Measurements from ENCODE around the gene RFPL2. TPM values are rescaled to one million over a fixed set of nuclear protein-coding genes. Genes with fewer than 3 reads are reported as not detected.

RFPL2 gene
- total and polyA plus RNA-seq, 10 donors = 0.11 to 0.79 (median 0.42) TPM; not detected in 3

GRCh38 chr22:32236970-32237369 is 32.1 kb upstream of the RFPL2 start:
- no peaks in the 10 kb centered on the region for H3K36me3 ChIP-seq
- no peak for DNase-seq
- H3K4me3 ChIP-seq = no peak overlapping the region
- H3K4me1 ChIP-seq = no peaks in the 10 kb centered on the region
- peaks cover 0 to 18% (median 0%) of the 10 kb centered on the region in 7 donors for H3K27me3 ChIP-seq (replicated peaks in 1 of 7)
- no peak overlapping the region for H3K27ac ChIP-seq
- TF ChIP-seq CTCF (IDR thresholded peaks at IDR 0.05 in 8 of 11, conservative IDR thresholded peaks at IDR 0.05 in 3 of 11) (no peak), POLR2AphosphoS5 (IDR thresholded peaks at IDR 0.05) (no peak), POLR2A (IDR thresholded peaks at IDR 0.05) (no peak)
- WGBS, 5 donors = 79 to 87% (median 83%) methylated on average over 8 of the region's 8 CpGs
- no peaks in the 10 kb centered on the region for H3K9me3 ChIP-seq
- intact Hi-C loops (cut with DNase I; ENCODE audit: low total_unique reads) = no loop called here

- intact Hi-C loops (cut with DNase I; ENCODE audit: low total_unique reads) = no loop called here
- no peaks in the 10 kb centered on the region for H3K9me3 ChIP-seq
- H3K27me3 ChIP-seq (replicated peaks in 1 of 7) = peaks cover 0 to 21% (median 0%) of the 10 kb centered on the region in 7 donors
- TF ChIP-seq POLR2AphosphoS5 (IDR thresholded peaks at IDR 0.05) (no peak), POLR2A (IDR thresholded peaks at IDR 0.05) (no peak), CTCF (IDR thresholded peaks at IDR 0.05 in 8 of 11, conservative IDR thresholded peaks at IDR 0.05 in 3 of 11) (no peak)
- H3K27ac ChIP-seq = no peak overlapping the region
- no peaks in the 10 kb centered on the region for H3K4me1 ChIP-seq
- no peak for DNase-seq
- no peaks in the 10 kb centered on the region for H3K36me3 ChIP-seq
- 77 to 89% (median 83%) methylated on average over 5 of the region's 5 CpGs for WGBS, 5 donors
- H3K4me3 ChIP-seq = no peak overlapping the region
Measured at GRCh38 chr22:32233091-32233490, 28.2 kb upstream of the RFPL2 start.

GRCh38 chr22:32232191-32232830 is 27.4 kb upstream of the RFPL2 start:
- Histone ChIP-seq H3K9me3 (no peaks in the 10 kb centered on the region), H3K27me3 (replicated peaks in 1 of 7) (peaks cover 0 to 21% (median 0%) of the 10 kb centered on the region in 7 donors), H3K36me3 (no peaks in the 10 kb centered on the region), H3K4me1 (no peaks in the 10 kb centered on the region), H3K27ac (no peak overlapping the region), H3K4me3 (no peak overlapping the region)
- intact Hi-C loops (cut with DNase I; ENCODE audit: low total_unique reads) = no loop called here
- WGBS, 5 donors = 29 to 49% (median 45%) methylated on average over 5 of the region's 5 CpGs
- no peak for TF ChIP-seq POLR2A (IDR thresholded peaks at IDR 0.05)
- no peak for TF ChIP-seq CTCF (IDR thresholded peaks at IDR 0.05 in 8 of 11, conservative IDR thresholded peaks at IDR 0.05 in 3 of 11)
- no peak for TF ChIP-seq POLR2AphosphoS5 (IDR thresholded peaks at IDR 0.05)
- no peak for DNase-seq

GRCh38 chr22:32226326-32227104 is 21.6 kb upstream of the RFPL2 start:
- WGBS, 5 donors = 58 to 68% (median 64%) methylated on average over 7 of the region's 7 CpGs
- peaks cover 0 to 3% (median 0%) of the 10 kb centered on the region in 6 donors for H3K4me1 ChIP-seq
- TF ChIP-seq POLR2A (IDR thresholded peaks at IDR 0.05) (no peak), POLR2AphosphoS5 (IDR thresholded peaks at IDR 0.05) (no peak), CTCF (IDR thresholded peaks at IDR 0.05 in 8 of 11, conservative IDR thresholded peaks at IDR 0.05 in 3 of 11) (no peak)

More at GRCh38 chr22:32226326-32227104, 21.6 kb upstream of the RFPL2 start:
- Histone ChIP-seq H3K4me3 (no peak overlapping the region), H3K36me3 (no peaks in the 10 kb centered on the region), H3K27me3 (replicated peaks in 1 of 7) (no peaks in the 10 kb centered on the region), H3K9me3 (no peaks in the 10 kb centered on the region), H3K27ac (no peak overlapping the region)
- intact Hi-C loops (cut with DNase I; ENCODE audit: low total_unique reads) = no loop called here
- no peak for DNase-seq
